ENCODE measurements around the gene FGF1.

- TF ChIP-seq CTCF (IDR thresholded peaks at IDR 0.05; ENCODE audit: extremely low read depth in 1 of 2, insufficient read depth in 1 of 2, low read depth in 1 of 2, low read length in 2 of 2) (peak; percentile 96 to 98), POLR2A (IDR thresholded peaks at IDR 0.05; ENCODE audit: low read depth, low read length) (no peak), GATA2 (IDR thresholded peaks at IDR 0.05; ENCODE audit: insufficient read depth, insufficient read length, low read depth, low read length) (no peak), JUN (IDR thresholded peaks at IDR 0.05; ENCODE audit: borderline replicate concordance, insufficient read depth, insufficient read length, low read depth) (no peak), EZH2 (IDR thresholded peaks at IDR 0.05; ENCODE audit: borderline replicate concordance, low read depth, low read length, severe bottlenecking) (no peak), POLR2AphosphoS5 (IDR thresholded peaks at IDR 0.05; ENCODE audit: insufficient read depth, low read depth, low read length) (no peak)
Observed at GRCh38 chr5:142655339-142656267, 30.3 kb downstream of the FGF1 start.

All from endothelial cell of umbilical vein (primary cell).